SK-N-SH treated with all-trans-retinoic acid at 6 μM for 48 hours (cell line): ENCODE results near the gene TMPRSS6.

ENCODE experiments used
- BACH2 ChIP-seq: fragments of 250-450 bp; sonication (Bioruptor Pico); IDR thresholded peaks from 2 replicates; pipeline ENCODE4 v1.9.0; 2021; ENCODE audit warnings: mild to moderate bottlenecking, borderline replicate concordance
- ISL1 ChIP-seq: fragments of 250-450 bp; sonication (Bioruptor Pico); IDR thresholded peaks from 2 replicates; pipeline ENCODE4 v2.1.2; 2022; ENCODE audit warnings: mild to moderate bottlenecking, moderate library complexity
- OSR1 ChIP-seq: fragments of 250-450 bp; sonication (Bioruptor Pico); IDR thresholded peaks from 2 replicates; pipeline ENCODE4 v1.8.0; 2022; ENCODE audit warnings: moderate library complexity, mild to moderate bottlenecking, inconsistent platforms
- PATZ1 ChIP-seq: fragments of 250-450 bp; sonication (Bioruptor Pico); IDR thresholded peaks from 2 replicates; pipeline ENCODE4 v1.8.0; 2020; ENCODE audit warnings: mild to moderate bottlenecking, moderate library complexity, borderline replicate concordance
- PPARA ChIP-seq: fragments of 250-450 bp; sonication (Bioruptor Pico); IDR thresholded peaks from 2 replicates; pipeline ENCODE4 v1.5.0; 2020; ENCODE audit warnings: mild to moderate bottlenecking, borderline replicate concordance
- RARB ChIP-seq: fragments of 250-450 bp; sonication (Bioruptor Pico); IDR thresholded peaks from 2 replicates; pipeline ENCODE4 v1.8.0; 2021; ENCODE audit warnings: mild to moderate bottlenecking, moderate library complexity
- TCF4 ChIP-seq: fragments of 250-450 bp; sonication (Bioruptor Pico); IDR thresholded peaks from 2 replicates; pipeline ENCODE4 v1.8.0; 2021; ENCODE audit warnings: mild to moderate bottlenecking, moderate library complexity, borderline replicate concordance
- ZFP3 ChIP-seq: fragments of 250-450 bp; sonication (Bioruptor Pico); IDR thresholded peaks from 2 replicates; pipeline ENCODE4 v1.5.0; 2020; ENCODE audit warnings: mild to moderate bottlenecking, moderate library complexity
- ZFP30 ChIP-seq: fragments of 450-650 bp; formaldehyde crosslinking; IDR thresholded peaks from 2 replicates; pipeline ENCODE4 v1.5.0; 2022; ENCODE audit warnings: mild to moderate bottlenecking, moderate library complexity
- TF ChIP-seq, protein P1 (sequence below): fragments of 250-450 bp; sonication (Bioruptor Pico); IDR thresholded peaks from 2 replicates; pipeline ENCODE4 v1.5.1; 2020; ENCODE audit warnings: low read depth, mild to moderate bottlenecking, moderate library complexity

GRCh38 chr22:37015587-37015878, 94.0 kb downstream of the TMPRSS6 start:
- TF ChIP-seq ZFP30 (CRISPR knock-in tag): no peak
- TF ChIP-seq PATZ1 (CRISPR knock-in tag): no peak
- no peak for TF ChIP-seq PPARA (CRISPR knock-in tag)
- no peak for TF ChIP-seq RARB
- TF ChIP-seq ZFP3 (CRISPR knock-in tag): no peak
- TF ChIP-seq TCF4 (CRISPR knock-in tag): no peak
- TF ChIP-seq, protein P1, sequence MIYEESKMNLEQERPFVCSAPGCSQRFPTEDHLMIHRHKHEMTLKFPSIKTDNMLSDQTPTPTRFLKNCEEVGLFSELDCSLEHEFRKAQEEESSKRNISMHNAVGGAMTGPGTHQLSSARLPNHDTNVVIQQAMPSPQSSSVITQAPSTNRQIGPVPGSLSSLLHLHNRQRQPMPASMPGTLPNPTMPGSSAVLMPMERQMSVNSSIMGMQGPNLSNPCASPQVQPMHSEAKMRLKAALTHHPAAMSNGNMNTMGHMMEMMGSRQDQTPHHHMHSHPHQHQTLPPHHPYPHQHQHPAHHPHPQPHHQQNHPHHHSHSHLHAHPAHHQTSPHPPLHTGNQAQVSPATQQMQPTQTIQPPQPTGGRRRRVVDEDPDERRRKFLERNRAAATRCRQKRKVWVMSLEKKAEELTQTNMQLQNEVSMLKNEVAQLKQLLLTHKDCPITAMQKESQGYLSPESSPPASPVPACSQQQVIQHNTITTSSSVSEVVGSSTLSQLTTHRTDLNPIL (CRISPR knock-in tag): no peak
- TF ChIP-seq ISL1 (CRISPR knock-in tag): no peak
- TF ChIP-seq BACH2 (CRISPR knock-in tag): no peak
- no peak for TF ChIP-seq OSR1 (CRISPR knock-in tag)
